CD4-positive, CD25-positive, alpha-beta regulatory T cell (primary cell): Measurements from ENCODE around the gene PRDM11. TPM values are rescaled to one million over a fixed set of nuclear protein-coding genes. Genes with fewer than 3 reads are reported as not detected.

Source experiments
- ATAC-seq, 2 donors: fragments of 150-1000 bp; cut with Tn5 transposase; one replicate each; pipeline ENCODE4 v1.10.0; 2021; ENCODE audit warnings: low read depth in 2 of 2, moderate number of reproducible peaks in 2 of 2, moderate library complexity in 1 of 2
- DNase-seq, 3 donors: peaks; one replicate each; pipeline versions ENCODE4 v3.0.0 to v3.0.0-alpha.2; 2012 to 2022; ENCODE audit warnings: mixed read lengths in 1 of 3
- H3K27ac ChIP-seq: one replicate; pipeline ENCODE4 v1.7.0; 2013; ENCODE audit warnings: mild to moderate bottlenecking, low read length; ENCODE audit not compliant: insufficient read depth, poor library complexity, severe bottlenecking
- H3K27me3 ChIP-seq: one replicate; pipeline ENCODE4 v1.7.0; 2013; ENCODE audit warnings: low read length; ENCODE audit not compliant: control insufficient read depth, insufficient read depth
- H3K36me3 ChIP-seq: one replicate; pipeline ENCODE4 v1.7.0; 2013; ENCODE audit warnings: mild to moderate bottlenecking, low read length, moderate library complexity; ENCODE audit not compliant: control insufficient read depth, insufficient read depth
- H3K4me1 ChIP-seq: 2 replicates; pipeline ENCODE4 v1.7.0; 2013; ENCODE audit warnings: mild to moderate bottlenecking, low read length; ENCODE audit not compliant: insufficient read depth, control insufficient read depth, poor library complexity, severe bottlenecking
- H3K4me3 ChIP-seq: one replicate; pipeline ENCODE4 v1.7.0; 2013; ENCODE audit warnings: low read depth, mild to moderate bottlenecking, low read length, moderate library complexity
- H3K9me3 ChIP-seq, 2 experiments: 1 replicate in 1 of 2; 2 replicates in 1 of 2; pipeline ENCODE4 v1.7.0; 2013; ENCODE audit warnings: low read length in 2 of 2, mild to moderate bottlenecking in 1 of 2, moderate library complexity in 1 of 2; ENCODE audit not compliant: control insufficient read depth in 2 of 2
- H3K27ac Mint-ChIP-seq, 3 donors: one replicate each; pipeline ENCODE4 v1.8.0; 2020 to 2022; ENCODE audit warnings: mild to moderate bottlenecking in 3 of 3, mixed read lengths in 3 of 3, moderate library complexity in 2 of 3
- H3K27me3 Mint-ChIP-seq: one replicate; pipeline ENCODE4 v1.8.0; 2022; ENCODE audit warnings: mild to moderate bottlenecking, mixed read lengths
- H3K36me3 Mint-ChIP-seq: one replicate; pipeline ENCODE4 v1.8.0; 2020; ENCODE audit warnings: mixed read lengths
- H3K4me1 Mint-ChIP-seq, 4 donors: one replicate each; pipeline ENCODE4 v1.8.0; 2020 to 2022; ENCODE audit warnings: mixed read lengths in 4 of 4, mild to moderate bottlenecking in 1 of 4
- H3K4me3 Mint-ChIP-seq, 4 donors: one replicate each; pipeline ENCODE4 v1.8.0; 2020 to 2022; ENCODE audit warnings: mild to moderate bottlenecking in 4 of 4, mixed read lengths in 4 of 4, moderate library complexity in 3 of 4
- H3K9me3 Mint-ChIP-seq, 7 donors: one replicate each; pipeline ENCODE4 v1.8.0; 2020 to 2022; ENCODE audit warnings: mixed read lengths in 7 of 7, mild to moderate bottlenecking in 3 of 7, moderate library complexity in 2 of 7
- polyA plus RNA-seq, 4 donors: library from polyadenylated mRNA; unstranded; fragments of 300-500 nt; fragmentation: Illumina TruSeq; gene quantifications; one replicate each; pipeline ENCODE4 v1.2.3, GENCODE V29; 2021
- total RNA-seq: library from RNA; stranded (reverse); gene quantifications from one replicate; pipeline ENCODE4 v1.2.3, GENCODE V29; 2022

Gene PRDM11
- total and polyA plus RNA-seq, 5 donors from 2014 or later = 0.37 to 9.0 (median 0.65) TPM

- H3K36me3 Mint-ChIP-seq = peaks cover 7% of the 10 kb centered on the region
- H3K36me3 ChIP-seq = no peaks in the 10 kb centered on the region
- H3K9me3 Mint-ChIP-seq = peaks cover 0 to 3% (median 0%) of the 10 kb centered on the region in 7 donors
- no peak overlapping the region for H3K4me3 Mint-ChIP-seq
- no peak overlapping the region for H3K4me3 ChIP-seq
- no peak for ATAC-seq
- no peaks in the 10 kb centered on the region for H3K9me3 ChIP-seq
- peaks cover 6% of the 10 kb centered on the region for H3K4me1 ChIP-seq
- H3K27ac Mint-ChIP-seq = no peak overlapping the region
- peaks cover 16% of the 10 kb centered on the region for H3K27me3 ChIP-seq
- peaks cover 28% of the 10 kb centered on the region for H3K27me3 Mint-ChIP-seq
- DNase-seq = no peak
- H3K4me1 Mint-ChIP-seq = peaks cover 6 to 27% (median 21%) of the 10 kb centered on the region in 4 donors
- H3K27ac ChIP-seq = no peak overlapping the region
These were observed 28.5 kb downstream of the PRDM11 start for GRCh38 chr11:45174963-45175362.

- H3K9me3 Mint-ChIP-seq = peaks cover 0 to 3% (median 0%) of the 10 kb centered on the region in 7 donors
- no peaks in the 10 kb centered on the region for H3K9me3 ChIP-seq
- no peak overlapping the region for H3K27ac Mint-ChIP-seq
- peaks cover 25% of the 10 kb centered on the region for H3K27me3 Mint-ChIP-seq
- H3K4me3 Mint-ChIP-seq = no peak overlapping the region
- DNase-seq = no peak
- no peak for ATAC-seq
- H3K4me1 Mint-ChIP-seq = peaks cover 6 to 25% (median 18%) of the 10 kb centered on the region in 4 donors
- H3K27ac ChIP-seq = no peak overlapping the region
- no peaks in the 10 kb centered on the region for H3K36me3 ChIP-seq
- H3K4me1 ChIP-seq = peaks cover 8% of the 10 kb centered on the region
- peaks cover 16% of the 10 kb centered on the region for H3K27me3 ChIP-seq
- H3K4me3 ChIP-seq = no peak overlapping the region
- peaks cover 7% of the 10 kb centered on the region for H3K36me3 Mint-ChIP-seq
These were observed 30.6 kb downstream of the PRDM11 start for GRCh38 chr11:45176996-45177395.

GRCh38 chr11:45178223-45178622, 31.8 kb downstream of the PRDM11 start:
- Mint-ChIP-seq H3K4me1 (peaks cover 6 to 25% (median 18%) of the 10 kb centered on the region in 4 donors), H3K9me3 (peaks cover 0 to 3% (median 0%) of the 10 kb centered on the region in 7 donors), H3K4me3 (no peak overlapping the region), H3K27ac (peak overlapping the region in 1 of 3 donors; percentile 7), H3K27me3 (peaks cover 25% of the 10 kb centered on the region), H3K36me3 (peaks cover 7% of the 10 kb centered on the region)
- H3K27ac ChIP-seq = no peak overlapping the region
- no peak for ATAC-seq
- H3K4me3 ChIP-seq = no peak overlapping the region
- peaks cover 4% of the 10 kb centered on the region for H3K36me3 ChIP-seq
- no peak for DNase-seq
- peaks cover 16% of the 10 kb centered on the region for H3K27me3 ChIP-seq
- peaks cover 8% of the 10 kb centered on the region for H3K4me1 ChIP-seq
- H3K9me3 ChIP-seq = no peaks in the 10 kb centered on the region

GRCh38 chr11:45178890-45179671, 32.6 kb downstream of the PRDM11 start:
- Mint-ChIP-seq H3K4me3 (peak overlapping the region in 2 of 4 donors; percentile 67 to 75), H3K9me3 (peaks cover 0 to 3% (median 0%) of the 10 kb centered on the region in 7 donors)

GRCh38 chr11:45179686-45180178, 33.3 kb downstream of the PRDM11 start:
- Mint-ChIP-seq H3K9me3 (peaks cover 0 to 3% (median 0%) of the 10 kb centered on the region in 7 donors), H3K4me1 (peaks cover 6 to 22% (median 15%) of the 10 kb centered on the region in 4 donors), H3K36me3 (peaks cover 7% of the 10 kb centered on the region), H3K27ac (no peak overlapping the region), H3K27me3 (peaks cover 25% of the 10 kb centered on the region), H3K4me3 (peak overlapping the region in 2 of 4 donors; percentile 75 to 85)
- H3K36me3 ChIP-seq = peaks cover 8% of the 10 kb centered on the region
- peaks cover 8% of the 10 kb centered on the region for H3K4me1 ChIP-seq
- H3K9me3 ChIP-seq = no peaks in the 10 kb centered on the region
- DNase-seq (no peak), ATAC-seq (no peak)
- no peak overlapping the region for H3K4me3 ChIP-seq
- H3K27ac ChIP-seq = no peak overlapping the region
- H3K27me3 ChIP-seq = peaks cover 16% of the 10 kb centered on the region

More at GRCh38 chr11:45178890-45179671, 32.6 kb downstream of the PRDM11 start:
- Histone ChIP-seq H3K27me3 (peaks cover 16% of the 10 kb centered on the region), H3K4me1 (peaks cover 8% of the 10 kb centered on the region), H3K36me3 (peaks cover 8% of the 10 kb centered on the region), H3K27ac (no peak overlapping the region), H3K4me3 (no peak overlapping the region), H3K9me3 (no peaks in the 10 kb centered on the region)
- no peak overlapping the region for H3K27ac Mint-ChIP-seq
- peaks cover 7% of the 10 kb centered on the region for H3K36me3 Mint-ChIP-seq
- peaks cover 6 to 23% (median 17%) of the 10 kb centered on the region in 4 donors for H3K4me1 Mint-ChIP-seq
- H3K27me3 Mint-ChIP-seq = peaks cover 25% of the 10 kb centered on the region
- no peak for ATAC-seq
- no peak for DNase-seq

- ATAC-seq = peak; percentile 5 to 15
- peak overlapping the region in 2 of 4 donors; percentile 75 to 85 for H3K4me3 Mint-ChIP-seq
These were observed 33.9 kb downstream of the PRDM11 start for GRCh38 chr11:45180179-45180847.

GRCh38 chr11:45180848-45181192, 34.4 kb downstream of the PRDM11 start:
- H3K4me1 ChIP-seq = peaks cover 8% of the 10 kb centered on the region
- Mint-ChIP-seq H3K4me1 (peaks cover 0 to 22% (median 15%) of the 10 kb centered on the region in 4 donors), H3K4me3 (no peak overlapping the region), H3K27me3 (peaks cover 25% of the 10 kb centered on the region), H3K36me3 (peaks cover 7% of the 10 kb centered on the region), H3K9me3 (peaks cover 0 to 3% (median 0%) of the 10 kb centered on the region in 7 donors), H3K27ac (no peak overlapping the region)
- H3K4me3 ChIP-seq = no peak overlapping the region
- DNase-seq = peak in 1 of 3 donors; percentile 10
- peak; percentile 63 to 73 for ATAC-seq
- H3K27me3 ChIP-seq = peaks cover 16% of the 10 kb centered on the region
- no peaks in the 10 kb centered on the region for H3K9me3 ChIP-seq
- H3K27ac ChIP-seq = no peak overlapping the region
- H3K36me3 ChIP-seq = peaks cover 8% of the 10 kb centered on the region

More at GRCh38 chr11:45180179-45180847, 33.9 kb downstream of the PRDM11 start:
- Histone ChIP-seq H3K27me3 (peaks cover 16% of the 10 kb centered on the region), H3K36me3 (peaks cover 8% of the 10 kb centered on the region), H3K4me3 (no peak overlapping the region), H3K9me3 (no peaks in the 10 kb centered on the region), H3K4me1 (peaks cover 8% of the 10 kb centered on the region), H3K27ac (no peak overlapping the region)
- Mint-ChIP-seq H3K4me1 (peaks cover 1 to 22% (median 15%) of the 10 kb centered on the region in 4 donors), H3K36me3 (peaks cover 7% of the 10 kb centered on the region), H3K27ac (no peak overlapping the region), H3K27me3 (peaks cover 25% of the 10 kb centered on the region), H3K9me3 (peaks cover 0 to 3% (median 0%) of the 10 kb centered on the region in 7 donors)
- no peak for DNase-seq
